HepG2 (cell line): ENCODE results near the gene EEA1. TPM values are rescaled to one million over a fixed set of nuclear protein-coding genes. Genes with fewer than 3 reads are reported as not detected.

Experiments
- BORCS8-MEF2B ChIP-seq: sonication (generic); formaldehyde crosslinking; IDR thresholded peaks from 2 replicates; pipeline ENCODE4 v1.8.0; 2022; ENCODE audit warnings: mild to moderate bottlenecking, missing genetic modification reagents
- CHCHD3 ChIP-seq: sonication (generic); formaldehyde crosslinking; IDR thresholded peaks from 2 replicates; pipeline ENCODE4 v1.8.0; 2022; ENCODE audit warnings: mild to moderate bottlenecking, missing genetic modification reagents, moderate library complexity
- DNMT1 ChIP-seq: sonication (generic); formaldehyde crosslinking; IDR thresholded peaks from 2 replicates; pipeline ENCODE4 v1.5.1; 2020; ENCODE audit warnings: mild to moderate bottlenecking, missing genetic modification reagents
- FOXA1 ChIP-seq, 2 experiments: fragments of 450-650 bp in 1 of 2; sonication (generic) in 1 of 2; formaldehyde crosslinking in 1 of 2; IDR thresholded peaks; 2 replicates each; pipeline versions ENCODE4 v1.4.0 to v1.6.1; 2016 to 2020; ENCODE audit warnings: missing genetic modification reagents in 1 of 2
- GLMP ChIP-seq: sonication (generic); formaldehyde crosslinking; IDR thresholded peaks from 2 replicates; pipeline ENCODE4 v1.9.0; 2021; ENCODE audit warnings: missing genetic modification reagents, mild to moderate bottlenecking, borderline replicate concordance
- KAT8 ChIP-seq: IDR thresholded peaks from 2 replicates; pipeline ENCODE4 v1.6.1; 2016; ENCODE audit warnings: missing genetic modification reagents, missing compliant biosample characterization
- MAFK ChIP-seq, 2 experiments: IDR thresholded peaks in 1 of 2; conservative IDR thresholded peaks in 1 of 2; 2 replicates each; pipeline ENCODE4 v1.6.1; 2011; ENCODE audit warnings: improper control_type of control experiment in 2 of 2, low read length in 2 of 2
- MBD4 ChIP-seq: IDR thresholded peaks from 2 replicates; pipeline ENCODE4 v1.6.1; 2012; ENCODE audit warnings: low read length, inconsistent platforms, borderline replicate concordance
- MEF2D ChIP-seq: sonication (generic); formaldehyde crosslinking; IDR thresholded peaks from 2 replicates; pipeline ENCODE4 v1.5.1; 2020; ENCODE audit warnings: mild to moderate bottlenecking, missing genetic modification reagents
- MEIS2 ChIP-seq: sonication (generic); formaldehyde crosslinking; IDR thresholded peaks from 2 replicates; pipeline ENCODE4 v1.9.0; 2021; ENCODE audit warnings: mild to moderate bottlenecking, missing genetic modification reagents
- NFYC ChIP-seq: IDR thresholded peaks from 2 replicates; pipeline ENCODE4 v1.6.1; 2016; ENCODE audit warnings: missing genetic modification reagents, missing compliant biosample characterization
- PLRG1 ChIP-seq: fragments of 450-650 bp; conservative IDR thresholded peaks from 2 replicates; pipeline ENCODE4 v1.6.1; 2016
- PRMT3 ChIP-seq: sonication (generic); formaldehyde crosslinking; IDR thresholded peaks from 2 replicates; pipeline ENCODE4 v1.8.1; 2022; ENCODE audit warnings: low read depth, mild to moderate bottlenecking, moderate library complexity, missing genetic modification reagents, borderline replicate concordance
- RELA ChIP-seq: sonication (generic); formaldehyde crosslinking; IDR thresholded peaks from 2 replicates; pipeline ENCODE4 v1.4.0; 2020; ENCODE audit warnings: missing genetic modification reagents
- SAP130 ChIP-seq: IDR thresholded peaks from 2 replicates; pipeline ENCODE4 v1.6.1; 2016; ENCODE audit warnings: low read depth
- SNAPC5 ChIP-seq: sonication (generic); formaldehyde crosslinking; IDR thresholded peaks from 2 replicates; pipeline ENCODE4 v1.8.1; 2023; ENCODE audit warnings: mild to moderate bottlenecking, missing genetic modification reagents, borderline replicate concordance
- SP4 ChIP-seq: sonication (generic); formaldehyde crosslinking; IDR thresholded peaks from 2 replicates; pipeline ENCODE4 v1.8.1; 2023; ENCODE audit warnings: mild to moderate bottlenecking, missing genetic modification reagents
- TAF1 ChIP-seq: sonication (generic); formaldehyde crosslinking; IDR thresholded peaks from 2 replicates; pipeline ENCODE4 v1.4.0; 2020; ENCODE audit warnings: missing genetic modification reagents
- U2AF2 ChIP-seq: fragments of 200-400 bp; formaldehyde crosslinking; IDR thresholded peaks from 2 replicates; pipeline ENCODE4 v1.6.1; 2017; ENCODE audit warnings: low read depth, mild to moderate bottlenecking, low read length
- ZFP36L1 ChIP-seq: sonication (generic); formaldehyde crosslinking; IDR thresholded peaks from 2 replicates; pipeline ENCODE4 v1.8.0; 2022; ENCODE audit warnings: mild to moderate bottlenecking, missing genetic modification reagents, moderate library complexity
- ZFP62 ChIP-seq: sonication (generic); formaldehyde crosslinking; IDR thresholded peaks from 2 replicates; pipeline ENCODE4 v1.4.0; 2020; ENCODE audit warnings: missing genetic modification reagents
- ZFP91 ChIP-seq: sonication (generic); formaldehyde crosslinking; IDR thresholded peaks from 2 replicates; pipeline ENCODE4 v1.9.0; 2022; ENCODE audit warnings: missing genetic modification reagents, mild to moderate bottlenecking, borderline replicate concordance
- ZNF253 ChIP-seq: sonication (generic); formaldehyde crosslinking; IDR thresholded peaks from 2 replicates; pipeline ENCODE4 v1.8.0; 2022; ENCODE audit warnings: mild to moderate bottlenecking, missing genetic modification reagents, borderline replicate concordance
- ZNF331 ChIP-seq: sonication (generic); formaldehyde crosslinking; IDR thresholded peaks from 2 replicates; pipeline ENCODE4 v1.4.0; 2020; ENCODE audit warnings: missing genetic modification reagents
- ZNF44 ChIP-seq: sonication (generic); formaldehyde crosslinking; IDR thresholded peaks from 2 replicates; pipeline ENCODE4 v1.5.1; 2020; ENCODE audit warnings: mild to moderate bottlenecking, missing genetic modification reagents
- polyA plus RNA-seq, 8 experiments: library from polyadenylated mRNA; depleted of rRNA in 3 of 8; stranded (reverse) in 7 of 8; unstranded in 1 of 8; fragments of >200 nt; fragmentation: Illumina TruSeq in 4 of 8; extraction: Trizol in 4 of 8; gene quantifications; 2 replicates each; pipeline versions ENCODE4 v1.2.1 to v1.2.3, GENCODE V29; 2011 to 2016; ENCODE audit warnings: low read depth in 4 of 8, missing spikeins in 1 of 8, mixed read lengths in 1 of 8; ENCODE audit not compliant: insufficient read depth in 1 of 8
- total RNA-seq, 5 experiments: library from RNA; depleted of rRNA; stranded (reverse); fragments of >200 nt; fragmentation: Illumina TruSeq; extraction: Trizol; gene quantifications; 2 replicates each; pipeline ENCODE4 v1.2.3, GENCODE V29; 2016; ENCODE audit warnings: low read depth in 1 of 5
- TF ChIP-seq, protein P1 (sequence below): IDR thresholded peaks from 2 replicates; pipeline ENCODE4 v1.6.1; 2016; ENCODE audit warnings: control low read depth
- TF ChIP-seq, protein P2 (sequence below): IDR thresholded peaks from 2 replicates; pipeline ENCODE4 v1.6.1; 2016

Gene EEA1
- total and polyA plus RNA-seq, 2 of the 13 experiments (the other 11 are each of a cell fraction or from before 2014, with no cell fraction given) = 5.0 to 19.3 TPM

- no peak for TF ChIP-seq ZFP91 (CRISPR knock-in tag)
- TF ChIP-seq ZFP62 = no peak
- peak; percentile 43 to 44; a peak in 2 of 4 replicates for TF ChIP-seq MAFK (conservative IDR thresholded peaks at IDR 0.05 in 1 of 2, IDR thresholded peaks at IDR 0.05 in 1 of 2; ENCODE audit: low read length in 2 of 2)
- no peak for TF ChIP-seq GLMP (CRISPR knock-in tag)
- TF ChIP-seq PRMT3 (CRISPR knock-in tag) = no peak
- TF ChIP-seq KAT8 (CRISPR knock-in tag) = 0 out of 2 replicates have a peak, but pooled peaks have one; percentile 29
- TF ChIP-seq MEF2D (CRISPR knock-in tag) = no peak
- no peak for TF ChIP-seq FOXA1 (IDR thresholded peaks at IDR 0.05)
- TF ChIP-seq FOXA1 (CRISPR knock-in tag; IDR thresholded peaks at IDR 0.05) = no peak
- TF ChIP-seq TAF1 (CRISPR knock-in tag) = no peak
- TF ChIP-seq BORCS8-MEF2B (CRISPR knock-in tag) = no peak
- no peak for TF ChIP-seq CHCHD3 (CRISPR knock-in tag)
- no peak for TF ChIP-seq ZNF253 (CRISPR knock-in tag)
- no peak for TF ChIP-seq ZNF331 (CRISPR knock-in tag)
- no peak for TF ChIP-seq U2AF2
- TF ChIP-seq RELA (CRISPR knock-in tag) = no peak
- TF ChIP-seq, protein P1, sequence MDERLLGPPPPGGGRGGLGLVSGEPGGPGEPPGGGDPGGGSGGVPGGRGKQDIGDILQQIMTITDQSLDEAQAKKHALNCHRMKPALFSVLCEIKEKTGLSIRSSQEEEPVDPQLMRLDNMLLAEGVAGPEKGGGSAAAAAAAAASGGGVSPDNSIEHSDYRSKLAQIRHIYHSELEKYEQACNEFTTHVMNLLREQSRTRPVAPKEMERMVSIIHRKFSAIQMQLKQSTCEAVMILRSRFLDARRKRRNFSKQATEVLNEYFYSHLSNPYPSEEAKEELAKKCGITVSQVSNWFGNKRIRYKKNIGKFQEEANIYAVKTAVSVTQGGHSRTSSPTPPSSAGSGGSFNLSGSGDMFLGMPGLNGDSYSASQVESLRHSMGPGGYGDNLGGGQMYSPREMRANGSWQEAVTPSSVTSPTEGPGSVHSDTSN (CRISPR knock-in tag) = no peak
- no peak for TF ChIP-seq NFYC
- TF ChIP-seq, protein P2, sequence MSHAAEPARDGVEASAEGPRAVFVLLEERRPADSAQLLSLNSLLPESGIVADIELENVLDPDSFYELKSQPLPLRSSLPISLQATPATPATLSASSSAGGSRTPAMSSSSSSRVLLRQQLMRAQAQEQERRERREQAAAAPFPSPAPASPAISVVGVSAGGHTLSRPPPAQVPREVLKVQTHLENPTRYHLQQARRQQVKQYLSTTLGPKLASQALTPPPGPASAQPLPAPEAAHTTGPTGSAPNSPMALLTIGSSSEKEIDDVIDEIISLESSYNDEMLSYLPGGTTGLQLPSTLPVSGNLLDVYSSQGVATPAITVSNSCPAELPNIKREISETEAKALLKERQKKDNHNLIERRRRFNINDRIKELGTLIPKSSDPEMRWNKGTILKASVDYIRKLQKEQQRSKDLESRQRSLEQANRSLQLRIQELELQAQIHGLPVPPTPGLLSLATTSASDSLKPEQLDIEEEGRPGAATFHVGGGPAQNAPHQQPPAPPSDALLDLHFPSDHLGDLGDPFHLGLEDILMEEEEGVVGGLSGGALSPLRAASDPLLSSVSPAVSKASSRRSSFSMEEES (CRISPR knock-in tag) = peak; percentile 81
- no peak for TF ChIP-seq ZFP36L1 (CRISPR knock-in tag)
- no peak for TF ChIP-seq DNMT1 (CRISPR knock-in tag)
- TF ChIP-seq SP4 (CRISPR knock-in tag) = no peak
- peak; percentile 47; the same call in 1 of the 2 replicates for TF ChIP-seq SAP130 (CRISPR knock-in tag)
- no peak for TF ChIP-seq ZNF44
- TF ChIP-seq MEIS2 (CRISPR knock-in tag) = no peak
- TF ChIP-seq PLRG1 = no peak
- no peak for TF ChIP-seq SNAPC5 (CRISPR knock-in tag)
- TF ChIP-seq MBD4 = no peak
Measured at GRCh38 chr12:92899386-92900001, 29.6 kb downstream of the EEA1 start (continued).
